ENCODE data around the gene NME7.

NME7 gene

DNA sequence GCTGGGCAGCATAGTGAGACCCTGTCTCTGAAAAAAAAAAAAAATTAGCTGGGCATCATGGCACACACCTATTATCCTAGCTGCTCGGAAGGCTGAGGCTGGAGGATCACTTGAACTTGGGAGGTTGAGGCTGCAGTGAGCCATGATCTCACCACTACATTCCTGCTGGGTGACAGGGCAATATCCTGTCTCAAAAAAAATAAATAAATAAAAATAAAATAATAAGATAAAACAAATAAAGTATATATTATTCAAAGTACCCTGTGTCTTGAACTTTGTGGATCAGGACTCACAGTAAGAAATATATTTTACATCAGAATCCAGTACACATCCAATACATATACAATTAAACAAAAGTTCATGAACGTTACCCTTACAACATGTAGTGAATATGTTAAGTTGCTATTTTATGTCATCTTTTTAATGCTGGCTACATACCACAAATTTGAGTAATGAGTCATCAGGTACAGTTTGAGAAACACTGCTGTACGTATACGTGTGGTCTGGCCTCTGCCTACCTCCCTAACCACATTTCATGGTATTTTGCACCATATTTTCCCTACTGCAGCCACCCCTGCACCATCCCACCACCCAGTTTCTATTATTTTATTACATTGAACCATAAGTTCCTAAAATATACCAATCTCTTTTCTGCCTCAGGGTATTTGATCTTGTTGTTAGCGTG is 4.4 kb downstream of the NME7 start:
- H3K27ac ChIP-seq (ENCODE audit: insufficient read depth in 1 of 2, low read depth in 1 of 2, low read length in 2 of 2, poor library complexity in 1 of 2, severe bottlenecking in 2 of 2) = no peak overlapping the region
- DNase-seq = peak in 2 of 3 donors; percentile 50 to 61
- POLR2A ChIA-PET = no interaction called here
- H3K9me3 ChIP-seq (ENCODE audit: control extremely low read depth in 1 of 5, control insufficient read depth in 4 of 5, insufficient read depth in 2 of 5, low read depth in 1 of 5, low read length in 4 of 5) = peaks cover 0 to 10% (median 0%) of the 10 kb centered on the region in 5 experiments
- peaks cover 0 to 12% (median 5%) of the 10 kb centered on the region in 4 experiments for H3K4me1 ChIP-seq (ENCODE audit: control extremely low read depth in 1 of 4, control insufficient read depth in 4 of 4, insufficient read depth in 4 of 4, low read length in 3 of 4)
- no peaks in the 10 kb centered on the region for H3K27me3 ChIP-seq (replicated peaks in 2 of 5; ENCODE audit: control insufficient read depth in 4 of 5, insufficient read depth in 5 of 5, low read length in 4 of 5)
- H3K36me3 ChIP-seq (ENCODE audit: control insufficient read depth in 4 of 4, insufficient read depth in 4 of 4, low read length in 3 of 4) = peaks cover 0 to 5% (median 2%) of the 10 kb centered on the region in 4 experiments
- WGBS (ENCODE audit: insufficient coverage) = 90% methylated on average over 4 of the region's 5 CpGs
- no peak overlapping the region for H3K4me3 ChIP-seq (ENCODE audit: control insufficient read depth in 1 of 7, extremely low read depth in 1 of 7, insufficient read depth in 4 of 7, low read depth in 2 of 7, low read length in 6 of 7)
- CTCF ChIA-PET = interaction anchor here (1.0 kb wide), 1 partner anchor 15 kb away, joined by 3 read pairs; no protein-coding TSS in a partner anchor

DNA sequence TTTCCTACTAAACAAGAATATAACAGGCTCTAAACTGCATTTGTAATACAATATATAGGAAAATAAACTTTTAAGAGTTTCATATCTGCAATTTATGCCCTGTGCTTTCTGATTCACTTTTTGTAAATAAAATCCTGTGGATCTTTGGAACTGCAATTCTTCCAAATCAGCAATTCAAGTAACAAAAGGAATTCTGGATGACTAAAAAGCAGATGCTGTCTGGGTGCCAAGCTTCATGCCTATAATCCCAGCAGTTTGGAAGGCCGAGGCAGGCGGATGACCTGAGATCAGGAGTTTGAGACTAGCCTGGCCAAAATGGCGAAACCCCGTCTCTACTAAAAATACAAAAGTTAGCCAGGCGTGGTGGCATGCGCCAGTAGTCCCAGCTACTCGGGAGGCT is 6.3 kb downstream of the NME7 start:
- no peak overlapping the region for H3K4me3 ChIP-seq (ENCODE audit: control insufficient read depth in 1 of 7, extremely low read depth in 1 of 7, insufficient read depth in 4 of 7, low read depth in 2 of 7, low read length in 6 of 7)
- DNase-seq = no peak
- 98% methylated on average over 7 of the region's 7 CpGs for WGBS (ENCODE audit: insufficient coverage)
- H3K36me3 ChIP-seq (ENCODE audit: control insufficient read depth in 4 of 4, insufficient read depth in 4 of 4, low read length in 3 of 4) = peaks cover 0 to 5% (median 2%) of the 10 kb centered on the region in 4 experiments
- no peaks in the 10 kb centered on the region for H3K4me1 ChIP-seq (ENCODE audit: control extremely low read depth in 1 of 4, control insufficient read depth in 4 of 4, insufficient read depth in 4 of 4, low read length in 3 of 4)
- ChIA-PET POLR2A (no interaction called here), CTCF (interaction anchor here (1.2 to 3.1 kb wide), 2 partner anchors 9 to 12 kb away, joined by 4 to 17 read pairs; no protein-coding TSS in a partner anchor)
- peaks cover 0 to 10% (median 0%) of the 10 kb centered on the region in 5 experiments for H3K9me3 ChIP-seq (ENCODE audit: control extremely low read depth in 1 of 5, control insufficient read depth in 4 of 5, insufficient read depth in 2 of 5, low read depth in 1 of 5, low read length in 4 of 5)
- no peaks in the 10 kb centered on the region for H3K27me3 ChIP-seq (replicated peaks in 2 of 5; ENCODE audit: control insufficient read depth in 4 of 5, insufficient read depth in 5 of 5, low read length in 4 of 5)
- H3K27ac ChIP-seq (ENCODE audit: insufficient read depth in 1 of 2, low read depth in 1 of 2, low read length in 2 of 2, poor library complexity in 1 of 2, severe bottlenecking in 2 of 2) = no peak overlapping the region

DNA sequence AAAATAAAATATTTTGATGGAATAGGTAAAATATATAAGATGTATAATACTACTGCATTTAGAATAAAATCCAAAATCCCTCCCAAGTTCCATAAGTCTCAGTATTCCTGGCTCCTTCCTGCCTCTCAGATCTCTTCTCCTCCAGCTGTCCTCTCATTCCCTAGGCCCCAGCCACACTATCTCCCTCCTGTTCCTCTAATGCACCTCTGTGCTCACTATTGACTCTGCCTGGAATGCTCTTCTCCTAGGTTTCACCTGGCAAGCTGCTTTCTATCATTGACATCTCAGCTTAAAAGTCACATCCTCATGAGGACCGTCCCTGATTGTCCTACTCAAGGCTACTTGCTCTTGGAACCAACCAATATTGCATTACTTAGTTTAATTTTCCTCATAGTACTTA is 7.2 kb downstream of the NME7 start:
- POLR2A ChIA-PET = no interaction called here
- H3K4me1 ChIP-seq (ENCODE audit: control extremely low read depth in 1 of 4, control insufficient read depth in 4 of 4, insufficient read depth in 4 of 4, low read length in 3 of 4) = no peaks in the 10 kb centered on the region
- no CpG with 5 or more reads among the region's 1 CpG for WGBS (ENCODE audit: insufficient coverage)
- H3K36me3 ChIP-seq (ENCODE audit: control insufficient read depth in 4 of 4, insufficient read depth in 4 of 4, low read length in 3 of 4) = peaks cover 0 to 5% (median 2%) of the 10 kb centered on the region in 4 experiments
- H3K27ac ChIP-seq (ENCODE audit: insufficient read depth in 1 of 2, low read depth in 1 of 2, low read length in 2 of 2, poor library complexity in 1 of 2, severe bottlenecking in 2 of 2) = no peak overlapping the region
- DNase-seq = no peak
- H3K9me3 ChIP-seq (ENCODE audit: control extremely low read depth in 1 of 5, control insufficient read depth in 4 of 5, insufficient read depth in 2 of 5, low read depth in 1 of 5, low read length in 4 of 5) = peaks cover 0 to 9% (median 0%) of the 10 kb centered on the region in 5 experiments
- H3K27me3 ChIP-seq (replicated peaks in 2 of 5; ENCODE audit: control insufficient read depth in 4 of 5, insufficient read depth in 5 of 5, low read length in 4 of 5) = no peaks in the 10 kb centered on the region
- no peak overlapping the region for H3K4me3 ChIP-seq (ENCODE audit: control insufficient read depth in 1 of 7, extremely low read depth in 1 of 7, insufficient read depth in 4 of 7, low read depth in 2 of 7, low read length in 6 of 7)
- CTCF ChIA-PET = interaction anchor here (3.1 kb wide), 1 partner anchor 12 kb away, joined by 17 read pairs; no protein-coding TSS in a partner anchor

DNA sequence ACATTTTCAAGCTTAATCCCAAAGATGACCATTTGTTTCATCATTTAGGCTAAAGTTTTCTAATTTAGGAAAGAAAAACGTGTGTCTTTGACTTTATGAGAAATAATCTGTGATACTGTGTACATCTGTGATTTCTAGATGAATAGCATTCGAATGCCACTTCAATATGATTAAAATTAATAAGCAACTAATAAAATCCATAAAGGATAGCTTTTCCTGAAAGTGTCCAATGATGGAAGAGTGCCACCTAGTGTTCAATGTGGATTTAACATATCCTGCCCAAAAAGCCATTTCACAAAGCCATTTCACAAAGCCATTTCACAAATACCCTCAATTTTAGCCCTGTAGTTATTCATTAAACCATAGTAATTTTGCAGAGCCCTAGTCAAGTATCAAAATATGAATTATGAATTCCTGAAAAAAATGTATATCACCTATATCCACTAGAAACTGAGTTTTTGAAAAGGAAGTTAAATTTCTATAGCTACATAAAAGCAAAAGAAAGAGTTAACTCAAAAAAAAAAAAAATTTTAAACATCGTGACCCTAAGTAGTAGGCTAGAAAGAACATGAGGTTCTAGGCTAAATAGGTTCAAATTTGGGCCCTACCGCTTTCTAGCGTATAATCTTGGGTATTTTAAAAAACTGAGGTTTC is 19.1 kb downstream of the NME7 start:
- DNase-seq = peak; percentile 73 to 86 (median 82)
- ChIA-PET POLR2A (interaction anchor here (0.6 to 0.7 kb wide), 2 partner anchors 87 to 242 kb away, joined by 3 to 4 read pairs; partner anchors contain the start of gene ATP1B1), CTCF (interaction anchor here (0.6 to 6.4 kb wide), 25 partner anchors 9 to 1006 kb away, joined by 3 to 59 read pairs (median 5); partner anchors contain the start of genes BLZF1 and NME7)
- WGBS (ENCODE audit: insufficient coverage) = no CpG with 5 or more reads among the region's 5 CpGs
- H3K9me3 ChIP-seq (ENCODE audit: control extremely low read depth in 1 of 5, control insufficient read depth in 4 of 5, insufficient read depth in 2 of 5, low read depth in 1 of 5, low read length in 4 of 5) = no peaks in the 10 kb centered on the region
- no peak overlapping the region for H3K4me3 ChIP-seq (ENCODE audit: control insufficient read depth in 1 of 7, extremely low read depth in 1 of 7, insufficient read depth in 4 of 7, low read depth in 2 of 7, low read length in 6 of 7)
- no peak overlapping the region for H3K27ac ChIP-seq (ENCODE audit: insufficient read depth in 1 of 2, low read depth in 1 of 2, low read length in 2 of 2, poor library complexity in 1 of 2, severe bottlenecking in 2 of 2)
- H3K36me3 ChIP-seq (ENCODE audit: control insufficient read depth in 4 of 4, insufficient read depth in 4 of 4, low read length in 3 of 4) = peaks cover 0 to 3% (median 0%) of the 10 kb centered on the region in 4 experiments
- H3K4me1 ChIP-seq (ENCODE audit: control extremely low read depth in 1 of 4, control insufficient read depth in 4 of 4, insufficient read depth in 4 of 4, low read length in 3 of 4) = peaks cover 0 to 8% (median under 1%) of the 10 kb centered on the region in 4 experiments
- no peaks in the 10 kb centered on the region for H3K27me3 ChIP-seq (replicated peaks in 2 of 5; ENCODE audit: control insufficient read depth in 4 of 5, insufficient read depth in 5 of 5, low read length in 4 of 5)

DNA sequence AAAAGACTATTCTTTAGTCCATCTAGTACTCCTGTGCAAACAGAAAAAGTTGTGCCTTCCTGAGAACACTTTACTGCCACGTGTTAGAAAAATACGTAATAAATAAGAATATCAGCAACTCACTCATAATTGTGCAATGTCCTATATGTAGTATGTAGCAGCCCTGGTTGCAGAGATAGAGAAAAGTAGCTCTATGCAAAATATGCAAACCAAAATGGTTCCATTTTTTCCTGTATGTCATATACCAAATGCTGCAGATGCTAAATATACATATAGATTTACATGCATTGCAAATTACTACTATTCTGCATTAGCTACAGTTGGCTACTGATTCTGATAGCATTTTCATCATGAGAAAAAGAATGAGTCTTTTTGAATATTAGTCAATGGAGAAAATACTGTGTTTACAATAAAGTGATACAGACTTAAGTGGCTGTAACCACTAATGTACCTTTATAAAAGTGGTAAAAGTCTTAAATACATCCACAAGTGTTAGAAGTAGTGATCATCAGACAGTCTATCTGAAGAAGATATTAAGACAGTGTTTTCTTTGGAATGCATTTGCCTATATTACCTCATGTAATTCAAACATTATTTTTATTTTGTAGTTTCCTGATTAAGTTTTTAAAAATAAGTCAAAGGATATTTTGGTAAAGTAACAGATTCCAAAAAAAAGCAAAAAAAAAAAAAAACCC is 19.8 kb downstream of the NME7 start:
- POLR2A ChIA-PET = interaction anchor here (0.6 kb wide), 2 partner anchors 59 to 241 kb away, joined by 3 to 4 read pairs; partner anchors contain the start of gene ATP1B1

DNA sequence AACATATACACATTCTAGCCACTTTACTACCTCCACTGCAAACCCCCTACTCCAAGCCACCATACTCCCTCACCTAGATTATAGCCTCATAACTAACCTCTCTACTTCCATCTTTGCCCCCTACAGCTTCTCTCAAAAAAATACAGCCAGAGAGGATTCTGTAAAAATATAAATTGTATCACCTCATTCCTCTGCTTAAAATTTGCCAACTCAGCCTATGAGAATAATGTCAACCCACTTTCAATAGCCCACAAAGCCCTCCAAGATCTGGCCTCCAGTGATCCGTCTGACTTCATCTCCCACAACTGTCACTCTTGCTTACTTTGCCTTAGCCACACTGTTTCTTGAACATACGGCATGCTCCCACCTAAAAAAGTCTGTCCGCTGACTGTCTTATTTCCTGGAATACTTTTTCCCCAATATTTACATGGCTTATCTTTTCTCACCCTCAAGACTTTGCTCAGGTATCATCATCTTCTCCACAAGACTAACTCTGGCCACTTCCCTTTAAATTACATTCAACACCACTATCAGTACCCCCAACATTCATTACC is 21.5 kb downstream of the NME7 start:
- WGBS (ENCODE audit: insufficient coverage) = 96% methylated on average over 3 of the region's 3 CpGs
- no peaks in the 10 kb centered on the region for H3K27me3 ChIP-seq (replicated peaks in 2 of 5; ENCODE audit: control insufficient read depth in 4 of 5, insufficient read depth in 5 of 5, low read length in 4 of 5)
- H3K9me3 ChIP-seq (ENCODE audit: control extremely low read depth in 1 of 5, control insufficient read depth in 4 of 5, insufficient read depth in 2 of 5, low read depth in 1 of 5, low read length in 4 of 5) = peaks cover 0 to 4% (median 2%) of the 10 kb centered on the region in 5 experiments
- POLR2A ChIA-PET = no interaction called here
- H3K27ac ChIP-seq (ENCODE audit: insufficient read depth in 1 of 2, low read depth in 1 of 2, low read length in 2 of 2, poor library complexity in 1 of 2, severe bottlenecking in 2 of 2) = no peak overlapping the region
- no peak overlapping the region for H3K4me3 ChIP-seq (ENCODE audit: control insufficient read depth in 1 of 7, extremely low read depth in 1 of 7, insufficient read depth in 4 of 7, low read depth in 2 of 7, low read length in 6 of 7)
- H3K4me1 ChIP-seq (ENCODE audit: control extremely low read depth in 1 of 4, control insufficient read depth in 4 of 4, insufficient read depth in 4 of 4, low read length in 3 of 4) = peaks cover 0 to 8% (median 3%) of the 10 kb centered on the region in 4 experiments
- DNase-seq = no peak
- CTCF ChIA-PET = interaction anchor here (1.6 to 6.4 kb wide), 2 partner anchors 23 to 742 kb away, joined by 3 to 59 read pairs; no protein-coding TSS in a partner anchor
- H3K36me3 ChIP-seq (ENCODE audit: control insufficient read depth in 4 of 4, insufficient read depth in 4 of 4, low read length in 3 of 4) = peaks cover 0 to 3% (median 0%) of the 10 kb centered on the region in 4 experiments

More for the DNA sequence above, 19.8 kb downstream of the NME7 start:
- DNase-seq = no peak
- no peaks in the 10 kb centered on the region for H3K27me3 ChIP-seq (replicated peaks in 2 of 5; ENCODE audit: control insufficient read depth in 4 of 5, insufficient read depth in 5 of 5, low read length in 4 of 5)
- CTCF ChIA-PET = interaction anchor here (0.9 to 6.4 kb wide), 24 partner anchors 8 to 1005 kb away, joined by 3 to 59 read pairs (median 6); partner anchors contain the start of genes BLZF1 and NME7
- no peaks in the 10 kb centered on the region for H3K9me3 ChIP-seq (ENCODE audit: control extremely low read depth in 1 of 5, control insufficient read depth in 4 of 5, insufficient read depth in 2 of 5, low read depth in 1 of 5, low read length in 4 of 5)
- no peak overlapping the region for H3K27ac ChIP-seq (ENCODE audit: insufficient read depth in 1 of 2, low read depth in 1 of 2, low read length in 2 of 2, poor library complexity in 1 of 2, severe bottlenecking in 2 of 2)
- whole genome bisulfite sequencing (ENCODE audit: insufficient coverage) = no CpG with 5 or more reads among the region's 2 CpGs
- peaks cover 0 to 8% (median under 1%) of the 10 kb centered on the region in 4 experiments for H3K4me1 ChIP-seq (ENCODE audit: control extremely low read depth in 1 of 4, control insufficient read depth in 4 of 4, insufficient read depth in 4 of 4, low read length in 3 of 4)
- no peak overlapping the region for H3K4me3 ChIP-seq (ENCODE audit: control insufficient read depth in 1 of 7, extremely low read depth in 1 of 7, insufficient read depth in 4 of 7, low read depth in 2 of 7, low read length in 6 of 7)
- peaks cover 0 to 3% (median 0%) of the 10 kb centered on the region in 4 experiments for H3K36me3 ChIP-seq (ENCODE audit: control insufficient read depth in 4 of 4, insufficient read depth in 4 of 4, low read length in 3 of 4)

Measured in common myeloid progenitor, CD34-positive (primary cell).